ES-I3 (cell line): ENCODE data around the gene SLC41A3.
"Not testable (repeated sequence)": the region's sequence is repeated elsewhere in the genome, so short reads cannot be mapped to it uniquely, and the experiment has no call there.

Experiments
- H3K36me3 ChIP-seq: 2 replicates; pipeline ENCODE4 v1.6.1; 2013; ENCODE audit warnings: mild to moderate bottlenecking, low read length, control low read depth, moderate library complexity; ENCODE audit not compliant: insufficient read depth
- H3K4me1 ChIP-seq: 2 replicates; pipeline ENCODE4 v1.6.1; 2013; ENCODE audit warnings: mild to moderate bottlenecking, control low read depth, low read length; ENCODE audit not compliant: insufficient read depth
- H3K9ac ChIP-seq: 2 replicates; pipeline ENCODE4 v1.6.1; 2013; ENCODE audit warnings: low read depth, mild to moderate bottlenecking, low read length, moderate library complexity
- H3K9me3 ChIP-seq: 2 replicates; pipeline ENCODE4 v1.6.1; 2013; ENCODE audit warnings: mild to moderate bottlenecking, low read length, moderate library complexity; ENCODE audit not compliant: control insufficient read depth, insufficient read depth

The SLC41A3 gene

GRCh38 chr3:126051741-126052140 lies 32.2 kb downstream of the SLC41A3 start:
- no peaks in the 10 kb centered on the region for H3K9me3 ChIP-seq

GRCh38 chr3:126051234-126051633 lies 32.7 kb downstream of the SLC41A3 start:
- H3K9ac ChIP-seq = no peak overlapping the region
- H3K36me3 ChIP-seq = no peaks in the 10 kb centered on the region

More at GRCh38 chr3:126051741-126052140, 32.2 kb downstream of the SLC41A3 start:
- no peak overlapping the region for H3K9ac ChIP-seq
- H3K4me1 ChIP-seq = peaks cover under 1% of the 10 kb centered on the region; the same call in 1 of the 2 replicates
- H3K36me3 ChIP-seq = no peaks in the 10 kb centered on the region

GRCh38 chr3:126050626-126051025 lies 33.3 kb downstream of the SLC41A3 start:
- H3K36me3 ChIP-seq = no peaks in the 10 kb centered on the region
- no peaks in the 10 kb centered on the region for H3K9me3 ChIP-seq
- H3K4me1 ChIP-seq = no peaks in the 10 kb centered on the region
- H3K9ac ChIP-seq = no peak overlapping the region

More at GRCh38 chr3:126051234-126051633, 32.7 kb downstream of the SLC41A3 start:
- Histone ChIP-seq H3K4me1 (no peaks in the 10 kb centered on the region), H3K9me3 (no peaks in the 10 kb centered on the region)

GRCh38 chr3:126050050-126050392 lies 33.9 kb downstream of the SLC41A3 start:
- no peaks in the 10 kb centered on the region for H3K36me3 ChIP-seq
- no peak overlapping the region for H3K9ac ChIP-seq
- H3K9me3 ChIP-seq = no peaks in the 10 kb centered on the region
- no peaks in the 10 kb centered on the region for H3K4me1 ChIP-seq

- Histone ChIP-seq H3K9ac (no peak overlapping the region), H3K4me1 (no peaks in the 10 kb centered on the region), H3K9me3 (no peaks in the 10 kb centered on the region), H3K36me3 (no peaks in the 10 kb centered on the region)
Measured at GRCh38 chr3:126049289-126050049, 34.5 kb downstream of the SLC41A3 start.

GRCh38 chr3:126040386-126040785 lies 43.5 kb downstream of the SLC41A3 start:
- H3K9me3 ChIP-seq = no peaks in the 10 kb centered on the region
- no peaks in the 10 kb centered on the region for H3K4me1 ChIP-seq
- no peaks in the 10 kb centered on the region for H3K36me3 ChIP-seq
- H3K9ac ChIP-seq = no peak overlapping the region

- H3K36me3 ChIP-seq = no peaks in the 10 kb centered on the region
- no peaks in the 10 kb centered on the region for H3K9me3 ChIP-seq
- no peak overlapping the region for H3K9ac ChIP-seq
- H3K4me1 ChIP-seq = no peaks in the 10 kb centered on the region
Measured at GRCh38 chr3:126039870-126040269, 44.1 kb downstream of the SLC41A3 start.

GRCh38 chr3:126038791-126039190 lies 45.1 kb downstream of the SLC41A3 start:
- not testable (repeated sequence) for H3K9me3 ChIP-seq, H3K36me3 ChIP-seq, H3K4me1 ChIP-seq, H3K9ac ChIP-seq

GRCh38 chr3:126036056-126036549 lies 47.8 kb downstream of the SLC41A3 start:
- H3K4me1 ChIP-seq = no peaks in the 10 kb centered on the region
- no peak overlapping the region for H3K9ac ChIP-seq
- no peaks in the 10 kb centered on the region for H3K9me3 ChIP-seq
- no peaks in the 10 kb centered on the region for H3K36me3 ChIP-seq

- no peak overlapping the region for H3K9ac ChIP-seq
- H3K4me1 ChIP-seq = no peaks in the 10 kb centered on the region
- 0 out of 2 replicates have a peak, but pooled peaks cover under 1% of the 10 kb centered on the region for H3K9me3 ChIP-seq
- no peaks in the 10 kb centered on the region for H3K36me3 ChIP-seq
Measured at GRCh38 chr3:126035362-126036050, 48.4 kb downstream of the SLC41A3 start.

- Histone ChIP-seq H3K9ac (no peak overlapping the region), H3K36me3 (no peaks in the 10 kb centered on the region), H3K4me1 (no peaks in the 10 kb centered on the region), H3K9me3 (peaks cover 2% of the 10 kb centered on the region; the same call in 1 of the 2 replicates)
Measured at GRCh38 chr3:126034481-126035361, 49.2 kb downstream of the SLC41A3 start.

- H3K9ac ChIP-seq = no peak overlapping the region
- H3K36me3 ChIP-seq = no peaks in the 10 kb centered on the region
- H3K9me3 ChIP-seq = peaks cover 2% of the 10 kb centered on the region; the same call in 1 of the 2 replicates
- H3K4me1 ChIP-seq = no peaks in the 10 kb centered on the region
Measured at GRCh38 chr3:126033765-126034164, 50.2 kb downstream of the SLC41A3 start.

GRCh38 chr3:126033051-126033745 lies 50.7 kb downstream of the SLC41A3 start:
- Histone ChIP-seq H3K9me3 (peaks cover 7% of the 10 kb centered on the region), H3K4me1 (no peaks in the 10 kb centered on the region), H3K36me3 (no peaks in the 10 kb centered on the region), H3K9ac (no peak overlapping the region)
